Measurements from ENCODE around the gene FADS2.
A peak's percentile ranks its signal among the peaks of the same experiment; 100 is the strongest.
"Not testable (repeated sequence)": the region's sequence is repeated elsewhere in the genome, so short reads cannot be mapped to it uniquely, and the experiment has no call there.

The FADS2 gene

DNA sequence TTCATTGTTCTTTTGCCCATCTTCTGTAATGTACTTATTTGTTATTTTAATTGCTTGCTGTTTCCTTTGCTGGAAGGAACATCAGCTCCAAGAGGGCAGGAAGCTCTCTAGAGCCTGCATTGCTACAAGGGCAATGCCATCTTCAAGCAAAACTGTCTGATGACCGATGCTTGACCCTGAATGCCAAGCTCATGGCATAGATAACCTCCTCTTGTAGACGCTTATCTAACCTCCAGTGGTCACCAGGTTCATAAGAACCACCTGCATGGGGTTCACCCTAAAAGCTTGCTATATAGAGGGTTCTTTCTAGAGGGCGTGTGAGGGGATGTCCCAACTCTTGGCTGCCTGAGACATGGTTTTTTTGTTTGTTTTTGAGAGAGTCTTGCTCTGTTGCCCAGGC is 46.8 kb downstream of the FADS2 start:
- Histone ChIP-seq H3K4me3 (ENCODE audit: low read length) (no peak overlapping the region), H3K27me3 (ENCODE audit: control insufficient read depth, insufficient read depth, low read length) (no peaks in the 10 kb centered on the region), H3K36me3 (ENCODE audit: insufficient read depth, low read length) (peaks cover 61% of the 10 kb centered on the region), H3K9ac (ENCODE audit: low read depth, low read length) (no peak overlapping the region), H3K4me1 (ENCODE audit: control insufficient read depth, insufficient read depth, low read length) (peaks cover 37% of the 10 kb centered on the region), H3K9me3 (replicated peaks; ENCODE audit: low read length) (no peaks in the 10 kb centered on the region), H3K4me2 (ENCODE audit: low read length) (no peak overlapping the region)

DNA sequence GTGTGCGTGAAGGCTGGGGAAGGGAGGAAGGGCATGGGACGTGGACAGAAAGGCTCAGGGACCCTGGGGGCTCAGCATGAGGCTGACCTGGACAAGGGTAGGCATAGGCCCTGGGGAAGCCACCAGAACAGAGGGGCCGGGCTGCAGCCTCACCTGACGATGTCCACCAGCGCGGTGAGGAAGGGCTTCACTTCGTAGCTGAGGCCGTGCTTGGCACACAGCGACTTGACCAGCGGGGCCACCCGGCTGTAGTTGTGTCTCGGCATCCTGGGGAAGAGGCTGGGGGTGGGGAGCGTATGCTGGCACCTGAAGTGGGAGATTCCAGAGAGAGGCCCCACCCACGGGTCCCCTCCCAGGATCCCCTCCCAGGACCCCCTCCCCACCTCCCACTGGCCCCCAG is 47.6 kb downstream of the FADS2 start:
- no peak overlapping the region for H3K4me2 ChIP-seq (ENCODE audit: low read length)
- H3K36me3 ChIP-seq (ENCODE audit: insufficient read depth, low read length): peaks cover 61% of the 10 kb centered on the region
- H3K4me3 ChIP-seq (ENCODE audit: low read length): no peak overlapping the region
- no peak overlapping the region for H3K9ac ChIP-seq (ENCODE audit: low read depth, low read length)
- no peaks in the 10 kb centered on the region for H3K9me3 ChIP-seq (replicated peaks; ENCODE audit: low read length)
- no peaks in the 10 kb centered on the region for H3K27me3 ChIP-seq (ENCODE audit: control insufficient read depth, insufficient read depth, low read length)
- peaks cover 41% of the 10 kb centered on the region for H3K4me1 ChIP-seq (ENCODE audit: control insufficient read depth, insufficient read depth, low read length)

DNA sequence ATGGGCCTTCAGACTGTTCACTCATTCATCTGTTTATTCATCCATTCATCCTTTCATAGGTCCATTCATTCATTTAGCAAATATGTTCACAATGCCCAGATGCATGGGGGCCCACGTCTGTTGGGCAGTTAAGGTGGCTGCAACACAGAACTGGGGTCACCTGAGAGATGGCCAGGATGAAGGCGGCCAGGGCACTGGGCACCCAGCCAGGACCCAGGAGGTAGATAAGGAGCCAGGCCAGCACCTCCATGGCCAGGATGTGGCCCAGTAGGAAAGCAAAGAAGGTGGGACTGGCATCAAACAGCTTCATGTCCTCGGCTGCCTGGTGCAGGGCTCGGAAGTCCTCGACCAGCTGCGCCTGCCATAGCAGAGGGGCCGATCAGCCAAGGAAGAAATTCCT is 51.1 kb downstream of the FADS2 start:
- no peak overlapping the region for H3K4me3 ChIP-seq (ENCODE audit: low read length)
- peaks cover 52% of the 10 kb centered on the region for H3K36me3 ChIP-seq (ENCODE audit: insufficient read depth, low read length)
- no peak overlapping the region for H3K9ac ChIP-seq (ENCODE audit: low read depth, low read length)
- no peaks in the 10 kb centered on the region for H3K9me3 ChIP-seq (replicated peaks; ENCODE audit: low read length)
- H3K27me3 ChIP-seq (ENCODE audit: control insufficient read depth, insufficient read depth, low read length): no peaks in the 10 kb centered on the region
- H3K4me1 ChIP-seq (ENCODE audit: control insufficient read depth, insufficient read depth, low read length): peaks cover 44% of the 10 kb centered on the region
- no peak overlapping the region for H3K4me2 ChIP-seq (ENCODE audit: low read length)

DNA sequence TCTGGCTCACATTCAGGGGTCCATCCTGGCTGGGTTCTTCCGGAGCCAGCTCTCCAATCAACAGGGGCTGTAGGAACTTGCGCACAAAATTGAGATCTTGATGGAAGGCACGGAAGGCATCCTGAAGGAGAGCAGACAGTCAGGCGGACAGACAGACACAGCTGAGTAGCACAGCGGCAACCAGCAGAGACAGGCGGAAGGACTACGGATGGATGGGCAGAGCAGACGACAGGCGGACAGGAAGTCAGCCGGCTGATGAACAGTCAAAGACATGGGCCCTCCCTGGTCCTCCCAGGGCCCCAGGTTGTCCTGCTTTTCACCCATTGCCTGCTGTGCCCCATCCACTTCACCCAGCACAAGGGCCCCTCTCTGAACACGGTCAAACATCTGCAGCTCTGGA is 51.9 kb downstream of the FADS2 start:
- Histone ChIP-seq H3K4me1 (ENCODE audit: control insufficient read depth, insufficient read depth, low read length) (peaks cover 43% of the 10 kb centered on the region), H3K4me3 (ENCODE audit: low read length) (no peak overlapping the region), H3K9me3 (replicated peaks; ENCODE audit: low read length) (no peaks in the 10 kb centered on the region), H3K27me3 (ENCODE audit: control insufficient read depth, insufficient read depth, low read length) (no peaks in the 10 kb centered on the region), H3K4me2 (ENCODE audit: low read length) (peak overlapping the region; percentile 3), H3K36me3 (ENCODE audit: insufficient read depth, low read length) (peaks cover 54% of the 10 kb centered on the region), H3K9ac (ENCODE audit: low read depth, low read length) (peak overlapping the region; percentile 5)

DNA sequence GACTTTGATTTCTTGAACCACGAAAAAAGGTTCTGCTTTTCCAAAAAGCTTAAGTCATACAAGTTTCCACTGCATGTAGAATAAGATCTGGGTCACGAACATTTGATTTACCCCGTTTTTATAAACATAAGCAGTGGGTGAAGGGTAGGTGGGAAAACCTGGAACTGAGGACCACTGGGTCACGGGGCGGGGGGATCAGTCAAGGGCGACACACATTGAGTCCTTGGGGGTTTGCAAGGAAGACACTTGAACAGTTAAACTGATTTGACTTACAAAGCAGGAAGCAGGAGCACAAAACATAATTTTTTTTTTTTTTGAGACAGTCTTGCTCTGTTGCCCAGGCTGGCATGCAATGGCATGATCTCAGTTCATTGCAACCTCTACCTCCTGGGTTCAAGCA is 52.4 kb downstream of the FADS2 start:
- Histone ChIP-seq H3K4me1 (ENCODE audit: control insufficient read depth, insufficient read depth, low read length) (peaks cover 47% of the 10 kb centered on the region), H3K4me3 (ENCODE audit: low read length) (no peak overlapping the region), H3K9me3 (replicated peaks; ENCODE audit: low read length) (no peaks in the 10 kb centered on the region), H3K27me3 (ENCODE audit: control insufficient read depth, insufficient read depth, low read length) (no peaks in the 10 kb centered on the region), H3K9ac (ENCODE audit: low read depth, low read length) (peak overlapping the region; percentile 5), H3K36me3 (ENCODE audit: insufficient read depth, low read length) (peaks cover 54% of the 10 kb centered on the region), H3K4me2 (ENCODE audit: low read length) (peak overlapping the region; percentile 3)

DNA sequence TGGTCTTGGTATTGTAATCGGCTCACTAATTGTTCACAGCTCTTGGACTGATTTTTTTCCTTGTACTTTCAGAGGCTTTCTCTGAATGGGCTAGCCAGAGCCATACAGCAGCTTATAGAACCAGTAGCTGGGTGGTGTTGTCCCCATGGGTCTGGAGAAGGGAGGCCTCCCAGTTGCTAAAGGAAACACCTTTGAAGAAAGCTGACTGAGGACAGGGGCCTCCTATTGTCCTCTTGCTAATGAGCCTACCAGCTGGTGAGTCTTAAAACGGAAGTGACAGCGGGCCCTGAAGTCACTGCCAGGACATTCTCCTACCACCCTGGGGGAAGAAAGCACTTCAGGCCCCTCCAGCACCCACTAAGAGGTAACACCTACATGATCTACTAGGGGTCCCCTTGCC is 53.3 kb downstream of the FADS2 start:
- Histone ChIP-seq H3K4me1 (ENCODE audit: control insufficient read depth, insufficient read depth, low read length) (peaks cover 50% of the 10 kb centered on the region), H3K4me2 (ENCODE audit: low read length) (no peak overlapping the region), H3K36me3 (ENCODE audit: insufficient read depth, low read length) (peaks cover 53% of the 10 kb centered on the region), H3K9me3 (replicated peaks; ENCODE audit: low read length) (no peaks in the 10 kb centered on the region), H3K9ac (ENCODE audit: low read depth, low read length) (peak overlapping the region; percentile 40), H3K4me3 (ENCODE audit: low read length) (no peak overlapping the region), H3K27me3 (ENCODE audit: control insufficient read depth, insufficient read depth, low read length) (no peaks in the 10 kb centered on the region)

DNA sequence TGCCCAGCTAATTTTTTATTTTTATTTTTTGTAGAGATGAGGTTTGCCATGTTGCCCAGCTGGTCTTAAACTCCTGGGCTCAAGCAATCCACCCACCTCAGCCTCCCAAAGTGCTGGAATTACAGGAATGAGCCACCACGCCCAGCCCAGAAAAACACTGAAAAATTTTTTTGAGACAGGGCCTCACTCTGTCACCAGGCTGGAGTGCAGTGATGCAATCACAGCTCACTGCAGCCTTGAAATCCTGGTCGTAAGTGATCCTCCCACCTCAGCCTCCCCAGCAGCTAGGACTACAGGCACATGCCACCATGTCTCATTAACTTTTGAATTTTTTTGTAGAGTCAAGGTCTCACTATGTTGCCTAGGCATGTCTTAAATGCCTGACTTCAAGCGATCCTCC is 54.2 kb downstream of the FADS2 start:
- H3K9me3 ChIP-seq (replicated peaks; ENCODE audit: low read length); H3K9ac ChIP-seq (ENCODE audit: low read depth, low read length); H3K27me3 ChIP-seq (ENCODE audit: control insufficient read depth, insufficient read depth, low read length); H3K4me3 ChIP-seq (ENCODE audit: low read length): not testable (repeated sequence)
- H3K36me3 ChIP-seq (ENCODE audit: insufficient read depth, low read length): peaks cover 52% of the 10 kb centered on the region
- peaks cover 54% of the 10 kb centered on the region for H3K4me1 ChIP-seq (ENCODE audit: control insufficient read depth, insufficient read depth, low read length)
- H3K4me2 ChIP-seq (ENCODE audit: low read length): peak overlapping the region; percentile 6

DNA sequence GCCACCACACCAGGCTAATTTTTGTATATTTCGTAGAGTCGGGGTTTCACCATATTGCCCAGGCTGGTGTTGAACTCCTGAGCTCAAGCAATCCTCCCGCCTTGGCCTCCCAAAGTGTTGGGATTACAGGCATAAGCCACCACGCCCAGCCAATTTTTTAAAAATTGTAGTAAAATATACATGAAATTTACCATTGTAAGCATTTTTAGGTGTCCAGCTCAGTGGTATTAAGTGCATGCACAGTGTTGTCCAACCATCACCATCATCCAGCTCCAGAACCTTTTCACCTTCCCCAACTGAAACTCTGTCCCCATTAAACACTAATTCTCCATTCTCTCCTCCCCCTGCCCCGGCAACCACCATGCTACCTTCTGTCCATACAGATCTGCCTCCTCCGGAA is 54.8 kb downstream of the FADS2 start:
- peaks cover 60% of the 10 kb centered on the region for H3K4me1 ChIP-seq (ENCODE audit: control insufficient read depth, insufficient read depth, low read length)
- no peak overlapping the region for H3K9ac ChIP-seq (ENCODE audit: low read depth, low read length)
- H3K4me2 ChIP-seq (ENCODE audit: low read length): no peak overlapping the region
- peaks cover 46% of the 10 kb centered on the region for H3K36me3 ChIP-seq (ENCODE audit: insufficient read depth, low read length)
- H3K4me3 ChIP-seq (ENCODE audit: low read length): no peak overlapping the region
- H3K27me3 ChIP-seq (ENCODE audit: control insufficient read depth, insufficient read depth, low read length): no peaks in the 10 kb centered on the region
- H3K9me3 ChIP-seq (replicated peaks; ENCODE audit: low read length): peaks cover 5% of the 10 kb centered on the region

DNA sequence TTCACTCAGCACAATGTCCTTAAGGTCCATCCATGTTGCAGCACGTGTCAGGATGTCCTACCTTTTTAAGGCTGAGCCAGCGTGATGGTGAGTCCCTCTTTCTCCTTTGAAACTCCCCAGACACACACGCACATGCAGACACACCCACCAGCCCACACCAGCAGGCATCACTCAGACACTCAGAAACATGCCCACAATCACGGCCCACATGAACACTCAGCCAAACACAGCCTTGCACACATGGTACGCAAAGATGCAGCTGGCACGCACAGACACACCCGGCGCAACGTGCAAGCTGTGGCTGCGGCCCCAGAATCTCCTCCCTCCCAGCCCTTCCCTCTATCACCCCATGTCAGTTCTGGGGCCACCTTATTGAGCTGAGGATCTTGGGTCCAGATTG is 55.2 kb downstream of the FADS2 start:
- no peak overlapping the region for H3K4me3 ChIP-seq (ENCODE audit: low read length)
- H3K4me1 ChIP-seq (ENCODE audit: control insufficient read depth, insufficient read depth, low read length): peaks cover 64% of the 10 kb centered on the region
- H3K4me2 ChIP-seq (ENCODE audit: low read length): no peak overlapping the region
- H3K36me3 ChIP-seq (ENCODE audit: insufficient read depth, low read length): peaks cover 42% of the 10 kb centered on the region
- H3K9ac ChIP-seq (ENCODE audit: low read depth, low read length): no peak overlapping the region
- H3K9me3 ChIP-seq (replicated peaks; ENCODE audit: low read length): peaks cover 5% of the 10 kb centered on the region
- no peaks in the 10 kb centered on the region for H3K27me3 ChIP-seq (ENCODE audit: control insufficient read depth, insufficient read depth, low read length)

DNA sequence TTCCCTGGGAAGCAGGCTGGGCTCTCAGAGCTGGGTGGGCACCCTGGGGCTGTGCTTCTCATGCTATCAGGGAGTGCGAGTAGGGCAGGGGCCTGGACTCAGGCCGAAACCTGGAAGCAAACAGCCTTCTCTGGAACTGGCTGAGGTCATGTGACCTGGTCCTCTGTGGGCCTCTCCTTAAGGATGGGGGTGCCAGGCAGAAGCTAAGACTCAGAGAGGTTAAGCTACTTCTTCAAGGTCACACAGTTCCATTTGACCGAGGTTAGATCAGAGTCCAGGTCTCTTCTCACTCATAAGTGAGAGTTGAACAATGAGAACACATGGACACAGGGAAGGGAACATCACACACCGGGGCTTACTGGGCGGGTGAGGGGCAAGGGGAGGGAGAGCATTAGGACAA is 55.8 kb downstream of the FADS2 start:
- H3K9me3 ChIP-seq (replicated peaks; ENCODE audit: low read length): peaks cover 5% of the 10 kb centered on the region
- peaks cover 36% of the 10 kb centered on the region for H3K36me3 ChIP-seq (ENCODE audit: insufficient read depth, low read length)
- no peak overlapping the region for H3K4me2 ChIP-seq (ENCODE audit: low read length)
- no peak overlapping the region for H3K4me3 ChIP-seq (ENCODE audit: low read length)
- no peaks in the 10 kb centered on the region for H3K27me3 ChIP-seq (ENCODE audit: control insufficient read depth, insufficient read depth, low read length)
- peaks cover 68% of the 10 kb centered on the region for H3K4me1 ChIP-seq (ENCODE audit: control insufficient read depth, insufficient read depth, low read length)
- no peak overlapping the region for H3K9ac ChIP-seq (ENCODE audit: low read depth, low read length)

DNA sequence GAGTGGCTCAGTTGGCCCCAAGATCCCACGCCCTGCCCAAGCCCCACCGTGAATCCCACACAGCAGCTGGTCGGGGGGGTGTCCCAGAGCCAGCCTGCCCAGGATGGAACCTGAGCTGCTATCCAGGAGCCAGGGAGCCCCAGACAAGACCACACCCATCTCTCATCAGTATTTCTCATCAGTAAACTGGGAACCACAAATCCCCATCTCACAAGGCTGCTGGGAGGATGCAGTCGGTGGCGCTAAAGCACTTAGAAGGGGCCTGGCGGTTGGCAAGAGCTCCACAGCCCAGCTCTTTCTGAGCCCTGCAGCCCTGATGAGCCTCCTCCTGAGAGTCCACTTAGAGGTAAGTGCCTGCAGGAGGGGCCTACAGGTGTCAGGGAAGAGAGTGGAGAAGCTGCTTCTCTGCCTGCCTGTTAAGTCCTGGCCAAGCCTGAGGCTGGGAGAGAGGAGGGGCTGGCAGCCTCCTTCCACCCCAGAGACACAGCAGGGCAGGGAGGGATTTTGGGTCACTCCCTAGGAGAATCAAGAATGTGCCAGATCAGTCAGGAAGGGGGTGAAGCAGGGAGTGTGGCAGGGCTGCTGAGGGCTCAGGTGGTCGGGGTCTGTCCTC is 57.2 kb downstream of the FADS2 start:
- peak overlapping the region; percentile 31 for H3K4me3 ChIP-seq (ENCODE audit: low read length)
- H3K9ac ChIP-seq (ENCODE audit: low read depth, low read length): peak overlapping the region; percentile 15
- peak overlapping the region; percentile 48 for H3K4me2 ChIP-seq (ENCODE audit: low read length)
- H3K4me1 ChIP-seq (ENCODE audit: control insufficient read depth, insufficient read depth, low read length): peaks cover 57% of the 10 kb centered on the region
- H3K36me3 ChIP-seq (ENCODE audit: insufficient read depth, low read length): peaks cover 27% of the 10 kb centered on the region
- H3K27me3 ChIP-seq (ENCODE audit: control insufficient read depth, insufficient read depth, low read length): no peaks in the 10 kb centered on the region
- peaks cover 5% of the 10 kb centered on the region for H3K9me3 ChIP-seq (replicated peaks; ENCODE audit: low read length)

DNA sequence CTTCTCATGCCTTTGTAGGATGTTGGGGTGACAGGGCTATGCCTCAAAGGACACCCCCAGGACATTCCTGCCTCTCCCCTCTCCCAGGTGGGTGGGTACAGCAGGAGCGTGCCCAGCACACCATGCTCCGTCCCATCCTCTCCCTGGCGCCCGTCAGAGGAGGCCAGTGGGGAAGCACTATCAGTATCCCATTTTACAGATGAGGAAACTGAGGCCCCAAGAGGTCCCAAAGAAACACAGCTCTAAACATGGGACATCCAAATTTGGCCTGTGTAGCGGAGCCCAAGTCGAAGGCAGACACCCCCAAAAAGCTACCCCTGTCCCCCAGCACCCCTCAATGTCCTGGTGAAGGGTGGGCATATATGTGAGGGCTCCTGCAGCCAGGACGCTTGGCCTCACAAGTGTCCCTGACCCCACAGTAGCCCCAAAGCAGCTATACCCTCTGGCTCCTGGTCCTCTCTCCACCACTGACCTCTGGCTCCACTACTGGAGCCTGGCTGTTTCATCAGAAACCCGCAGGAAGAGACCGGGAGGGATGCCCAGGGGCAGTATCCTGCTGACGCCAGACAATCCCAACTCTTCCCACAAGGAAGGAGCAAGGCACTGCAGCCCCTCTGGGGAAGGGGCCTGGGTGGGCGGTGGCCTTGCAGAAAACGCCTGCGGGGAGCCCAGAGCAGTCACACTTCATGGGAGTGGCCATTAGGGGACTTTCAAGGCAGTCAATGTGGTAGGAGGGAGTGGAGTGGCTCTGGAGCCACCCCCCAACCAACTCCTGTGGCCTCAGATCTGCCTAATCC is 57.9 kb downstream of the FADS2 start:
- H3K4me2 ChIP-seq (ENCODE audit: low read length): peak overlapping the region; percentile 48
- H3K4me3 ChIP-seq (ENCODE audit: low read length): no peak overlapping the region
- H3K4me1 ChIP-seq (ENCODE audit: control insufficient read depth, insufficient read depth, low read length): peaks cover 50% of the 10 kb centered on the region
- no peaks in the 10 kb centered on the region for H3K27me3 ChIP-seq (ENCODE audit: control insufficient read depth, insufficient read depth, low read length)
- peaks cover 27% of the 10 kb centered on the region for H3K36me3 ChIP-seq (ENCODE audit: insufficient read depth, low read length)
- H3K9ac ChIP-seq (ENCODE audit: low read depth, low read length): no peak overlapping the region
- peaks cover 5% of the 10 kb centered on the region for H3K9me3 ChIP-seq (replicated peaks; ENCODE audit: low read length)
